Immature natural killer cell (primary cell): ENCODE results near the gene CACNB2. TPM values are rescaled to one million over a fixed set of nuclear protein-coding genes. Genes with fewer than 3 reads are reported as not detected.
"Not testable (repeated sequence)": the region's sequence is repeated elsewhere in the genome, so short reads cannot be mapped to it uniquely, and the experiment has no call there.

ENCODE experiments used
- DNase-seq, 3 donors: peaks; one replicate each; pipeline ENCODE4 v3.0.0; 2022; ENCODE audit warnings: mixed read lengths in 1 of 3
- H3K27ac Mint-ChIP-seq, 6 donors: one replicate each; pipeline ENCODE4 v1.8.0; 2020; ENCODE audit warnings: mixed read lengths in 6 of 6, mild to moderate bottlenecking in 5 of 6, inconsistent platforms in 4 of 6, moderate library complexity in 3 of 6
- H3K27me3 Mint-ChIP-seq, 3 donors: one replicate each; pipeline ENCODE4 v1.8.0; 2020 to 2021; ENCODE audit warnings: low read depth in 3 of 3, mild to moderate bottlenecking in 3 of 3, mixed read lengths in 3 of 3, moderate library complexity in 3 of 3, inconsistent platforms in 1 of 3
- H3K36me3 Mint-ChIP-seq, 3 donors: one replicate each; pipeline ENCODE4 v1.8.0; 2020; ENCODE audit warnings: mixed read lengths in 3 of 3, inconsistent platforms in 2 of 3, mild to moderate bottlenecking in 2 of 3
- H3K4me1 Mint-ChIP-seq, 2 donors: one replicate each; pipeline ENCODE4 v1.8.0; 2020; ENCODE audit warnings: inconsistent platforms in 2 of 2, mild to moderate bottlenecking in 2 of 2, mixed read lengths in 2 of 2, moderate library complexity in 1 of 2
- H3K4me3 Mint-ChIP-seq, 5 donors: one replicate each; pipeline ENCODE4 v1.8.0; 2020; ENCODE audit warnings: mild to moderate bottlenecking in 5 of 5, mixed read lengths in 5 of 5, inconsistent platforms in 3 of 5, moderate library complexity in 3 of 5
- H3K9me3 Mint-ChIP-seq, 6 donors: one replicate each; pipeline ENCODE4 v1.8.0; 2020; ENCODE audit warnings: mild to moderate bottlenecking in 6 of 6, mixed read lengths in 6 of 6, inconsistent platforms in 4 of 6, moderate library complexity in 3 of 6
- polyA plus RNA-seq, 3 donors: library from polyadenylated mRNA; unstranded; fragments of 300-500 nt; fragmentation: Illumina TruSeq; gene quantifications; one replicate each; pipeline ENCODE4 v1.2.3, GENCODE V29; 2021

The CACNB2 gene
- polyA plus RNA-seq, 3 donors from 2014 or later = 0.21 TPM; not detected in 2

GRCh38 chr10:18196806-18197550, 56.8 kb downstream of the CACNB2 start:
- Mint-ChIP-seq H3K4me1 (no peaks in the 10 kb centered on the region), H3K27ac (no peak overlapping the region), H3K36me3 (no peaks in the 10 kb centered on the region), H3K4me3 (no peak overlapping the region), H3K27me3 (peaks cover 0 to 5% (median 4%) of the 10 kb centered on the region in 3 donors), H3K9me3 (peaks cover 0 to 2% (median 0%) of the 10 kb centered on the region in 6 donors)
- no peak for DNase-seq

- Mint-ChIP-seq H3K4me3 (no peak overlapping the region), H3K9me3 (peaks cover 0 to 2% (median 0%) of the 10 kb centered on the region in 6 donors), H3K36me3 (no peaks in the 10 kb centered on the region), H3K27me3 (peaks cover 0 to 5% (median 2%) of the 10 kb centered on the region in 3 donors), H3K4me1 (no peaks in the 10 kb centered on the region), H3K27ac (no peak overlapping the region)
- no peak for DNase-seq
These were observed 57.5 kb downstream of the CACNB2 start for GRCh38 chr10:18197706-18198105.

GRCh38 chr10:18201877-18202276, 61.7 kb downstream of the CACNB2 start:
- Mint-ChIP-seq H3K9me3 (no peaks in the 10 kb centered on the region), H3K27me3 (peaks cover 0 to 5% (median 4%) of the 10 kb centered on the region in 3 donors), H3K36me3 (no peaks in the 10 kb centered on the region), H3K27ac (no peak overlapping the region), H3K4me3 (no peak overlapping the region), H3K4me1 (no peaks in the 10 kb centered on the region)
- DNase-seq = no peak

DNA sequence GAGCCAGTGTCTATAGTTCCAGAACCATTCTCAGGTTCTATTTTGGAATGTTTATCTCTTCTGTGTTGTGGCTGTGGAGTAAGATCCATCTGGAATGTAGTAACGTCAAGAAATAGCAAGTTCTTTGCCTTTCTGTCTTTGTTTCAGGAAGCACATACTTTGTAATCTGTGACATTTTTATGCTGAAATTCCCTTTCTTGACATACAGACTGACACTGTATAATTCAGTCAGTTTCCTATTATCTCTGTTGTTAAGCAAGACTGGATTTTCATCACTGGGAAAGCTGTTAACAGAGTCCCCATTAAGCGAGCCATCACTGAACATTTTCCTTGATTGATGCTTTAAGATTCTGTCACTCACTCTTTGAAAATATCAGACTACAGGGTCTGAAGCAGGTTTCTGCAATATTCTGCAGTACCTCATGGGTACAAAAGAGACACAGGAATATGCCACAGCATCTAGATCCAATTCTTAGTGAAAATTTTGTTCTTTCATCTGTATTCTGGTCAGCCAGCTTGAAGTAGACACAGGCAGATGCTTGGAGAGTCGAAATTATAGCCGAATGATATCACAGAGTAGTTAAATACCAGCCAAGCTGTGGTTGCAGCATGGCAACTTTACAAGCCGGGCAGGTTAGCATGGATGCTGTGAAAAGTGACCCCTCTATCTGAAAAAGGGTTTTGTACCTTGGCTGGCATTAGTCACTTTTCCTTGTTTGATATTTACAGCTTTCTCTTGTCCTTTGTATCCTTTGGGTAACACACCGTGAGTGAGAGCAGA, 62.6 kb downstream of the CACNB2 start:
- Mint-ChIP-seq H3K4me3 (no peak overlapping the region), H3K9me3 (no peaks in the 10 kb centered on the region), H3K4me1 (no peaks in the 10 kb centered on the region), H3K27me3 (peaks cover 0 to 7% (median 4%) of the 10 kb centered on the region in 3 donors), H3K27ac (no peak overlapping the region), H3K36me3 (no peaks in the 10 kb centered on the region)
- no peak for DNase-seq

DNA sequence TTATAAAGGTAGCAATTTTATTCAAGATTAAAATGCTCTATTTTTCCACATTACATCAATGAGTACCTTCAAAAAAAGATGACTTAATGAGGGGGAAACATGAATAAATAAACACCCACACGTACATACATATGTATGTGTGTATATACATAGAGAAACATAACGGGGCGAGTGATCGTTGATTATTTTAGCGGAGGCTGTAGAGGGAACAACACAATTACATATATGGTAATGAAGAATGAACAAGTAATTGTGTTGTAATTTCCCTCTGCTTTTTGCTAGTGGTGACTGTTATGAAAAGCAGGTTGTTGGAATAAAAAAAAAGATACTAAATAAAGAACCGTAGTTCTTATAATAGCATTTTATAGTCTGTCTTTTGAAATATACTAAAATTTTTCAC, 63.2 kb downstream of the CACNB2 start:
- Mint-ChIP-seq H3K4me1 (no peaks in the 10 kb centered on the region), H3K36me3 (no peaks in the 10 kb centered on the region), H3K27ac (no peak overlapping the region), H3K4me3 (no peak overlapping the region), H3K27me3 (peaks cover 0 to 7% (median 4%) of the 10 kb centered on the region in 3 donors), H3K9me3 (no peaks in the 10 kb centered on the region)
- no peak for DNase-seq

DNA sequence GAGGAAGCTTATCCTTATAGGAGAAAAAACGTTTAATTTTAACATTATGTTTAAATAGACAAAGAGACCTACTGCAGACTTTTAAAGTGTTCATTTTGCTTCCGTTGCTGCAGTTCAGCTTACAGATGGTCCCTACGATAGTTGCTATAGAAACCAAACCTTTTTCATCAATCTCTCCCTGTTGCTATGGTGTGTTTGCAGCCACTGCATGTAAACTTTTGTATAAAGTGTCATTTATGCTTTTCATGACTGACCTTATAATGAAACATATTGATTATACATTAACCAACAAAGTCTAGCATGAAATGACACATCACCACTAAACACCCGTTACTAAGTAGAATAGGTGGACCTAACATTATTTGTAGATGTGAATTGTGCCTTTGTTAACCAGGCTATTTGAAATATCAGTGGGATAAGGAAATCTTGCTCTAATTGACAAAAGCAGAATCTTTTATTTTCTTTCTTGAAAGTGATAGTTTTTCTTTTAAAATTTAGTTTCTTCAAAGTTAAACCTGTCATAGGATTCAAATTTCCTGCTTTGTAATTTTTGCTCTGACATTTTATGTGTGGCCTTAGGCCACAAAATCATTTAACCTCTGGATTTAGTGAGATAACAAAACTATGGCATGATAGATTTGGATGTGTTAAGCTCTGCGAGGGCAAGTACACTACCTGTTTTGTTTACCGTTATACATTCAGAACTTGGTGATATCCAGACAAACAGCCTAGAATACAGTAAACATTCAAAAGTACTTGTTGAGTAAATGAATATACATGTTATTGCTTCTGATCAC, 64.0 kb downstream of the CACNB2 start:
- Mint-ChIP-seq H3K4me1 (no peaks in the 10 kb centered on the region), H3K27ac (no peak overlapping the region), H3K4me3 (no peak overlapping the region), H3K27me3 (peaks cover 0 to 6% (median 4%) of the 10 kb centered on the region in 3 donors), H3K36me3 (no peaks in the 10 kb centered on the region), H3K9me3 (no peaks in the 10 kb centered on the region)
- DNase-seq = no peak

GRCh38 chr10:18205098-18205834, 65.0 kb downstream of the CACNB2 start:
- H3K4me1 Mint-ChIP-seq = no peaks in the 10 kb centered on the region
- no peak overlapping the region for H3K4me3 Mint-ChIP-seq
- no peak overlapping the region for H3K27ac Mint-ChIP-seq
- H3K36me3 Mint-ChIP-seq = no peaks in the 10 kb centered on the region
- no peak for DNase-seq
- H3K27me3 Mint-ChIP-seq = peaks cover 0 to 4% (median 3%) of the 10 kb centered on the region in 3 donors
- no peaks in the 10 kb centered on the region for H3K9me3 Mint-ChIP-seq

DNA sequence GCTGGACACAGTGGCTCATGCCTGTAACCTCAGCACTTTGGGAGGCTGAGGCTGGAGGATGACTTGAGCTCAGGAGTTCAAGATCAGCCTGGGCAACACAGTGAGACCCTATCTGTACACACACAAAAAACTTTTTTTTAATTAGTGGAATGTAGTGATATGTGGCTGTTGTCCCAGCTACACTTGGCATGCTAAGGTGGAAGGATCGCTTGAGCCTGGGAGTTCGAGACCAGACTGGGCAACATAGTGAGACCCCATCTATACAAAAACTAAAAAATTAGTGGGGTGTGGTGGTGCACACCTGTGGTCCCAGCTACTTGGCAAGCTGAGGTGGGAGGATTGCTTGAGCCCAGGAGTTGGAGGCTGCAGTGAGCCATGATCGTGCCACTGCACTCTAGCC, 68.0 kb downstream of the CACNB2 start:
- H3K4me3 Mint-ChIP-seq, DNase-seq, H3K36me3 Mint-ChIP-seq, H3K27ac Mint-ChIP-seq, H3K9me3 Mint-ChIP-seq, H3K4me1 Mint-ChIP-seq, H3K27me3 Mint-ChIP-seq: not testable (repeated sequence)

GRCh38 chr10:18209241-18209640, 69.0 kb downstream of the CACNB2 start:
- no peaks in the 10 kb centered on the region for H3K9me3 Mint-ChIP-seq
- H3K36me3 Mint-ChIP-seq = no peaks in the 10 kb centered on the region
- no peaks in the 10 kb centered on the region for H3K4me1 Mint-ChIP-seq
- peaks cover 0 to 4% (median 0%) of the 10 kb centered on the region in 3 donors for H3K27me3 Mint-ChIP-seq
- no peak for DNase-seq
- H3K4me3 Mint-ChIP-seq = no peak overlapping the region
- H3K27ac Mint-ChIP-seq = no peak overlapping the region

- Mint-ChIP-seq H3K36me3 (no peaks in the 10 kb centered on the region), H3K27me3 (peaks cover 0 to 4% (median 0%) of the 10 kb centered on the region in 3 donors), H3K27ac (no peak overlapping the region), H3K9me3 (no peaks in the 10 kb centered on the region), H3K4me3 (no peak overlapping the region), H3K4me1 (no peaks in the 10 kb centered on the region)
- DNase-seq = no peak
These were observed 70.5 kb downstream of the CACNB2 start for GRCh38 chr10:18210711-18211110.

- Mint-ChIP-seq H3K27me3 (peaks cover 0 to 4% (median 0%) of the 10 kb centered on the region in 3 donors), H3K4me1 (no peaks in the 10 kb centered on the region), H3K4me3 (no peak overlapping the region), H3K36me3 (no peaks in the 10 kb centered on the region), H3K27ac (no peak overlapping the region), H3K9me3 (no peaks in the 10 kb centered on the region)
- no peak for DNase-seq
These were observed 71.6 kb downstream of the CACNB2 start for GRCh38 chr10:18211862-18212261.

DNA sequence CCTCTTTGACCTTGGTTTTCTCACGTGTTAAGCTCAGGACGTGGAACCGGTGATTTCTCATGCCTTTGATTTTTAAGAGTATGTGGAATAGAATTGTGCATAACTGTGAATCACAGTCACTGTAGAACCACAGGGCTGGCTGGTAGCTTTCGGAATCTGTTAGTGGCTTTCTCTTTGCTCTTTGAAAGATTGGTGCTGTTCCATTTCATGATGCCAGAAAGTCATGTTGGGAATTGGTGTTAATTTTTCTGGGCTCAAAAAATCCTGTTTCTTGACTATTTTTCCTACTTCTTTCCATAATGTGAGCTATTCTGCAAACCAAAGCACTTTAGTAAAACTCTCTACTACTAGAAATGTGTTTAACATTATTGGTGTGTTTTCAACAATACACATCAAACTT, 73.0 kb downstream of the CACNB2 start:
- peaks cover 0 to 5% (median 0%) of the 10 kb centered on the region in 3 donors for H3K27me3 Mint-ChIP-seq
- no peak overlapping the region for H3K4me3 Mint-ChIP-seq
- no peaks in the 10 kb centered on the region for H3K9me3 Mint-ChIP-seq
- no peak overlapping the region for H3K27ac Mint-ChIP-seq
- H3K36me3 Mint-ChIP-seq = no peaks in the 10 kb centered on the region
- DNase-seq = no peak
- no peaks in the 10 kb centered on the region for H3K4me1 Mint-ChIP-seq
